Measurements from ENCODE around the gene LRRC4C.

The LRRC4C gene

GRCh38 chr11:40328890-40329614 is 1130.4 kb downstream of the LRRC4C start:
- DNase-seq, result no peak

GRCh38 chr11:40323241-40323640 is 1136.2 kb downstream of the LRRC4C start:
- DNase-seq, result no peak

- no peak for DNase-seq
Observed at GRCh38 chr11:40321537-40321936, 1137.9 kb downstream of the LRRC4C start.

- no peak for DNase-seq
Observed at GRCh38 chr11:40316171-40316570, 1143.3 kb downstream of the LRRC4C start.

GRCh38 chr11:40315122-40315521 is 1144.3 kb downstream of the LRRC4C start:
- DNase-seq, result no peak

- DNase-seq, result no peak
Observed at GRCh38 chr11:40314327-40314726, 1145.1 kb downstream of the LRRC4C start.

- DNase-seq, result no peak
Observed at GRCh38 chr11:40306938-40307548, 1152.4 kb downstream of the LRRC4C start.

GRCh38 chr11:40302669-40303068 is 1156.8 kb downstream of the LRRC4C start:
- DNase-seq, result no peak

GRCh38 chr11:40295466-40295865 is 1164.0 kb downstream of the LRRC4C start:
- no peak for DNase-seq

GRCh38 chr11:40294741-40295140 is 1164.7 kb downstream of the LRRC4C start:
- DNase-seq, result no peak

GRCh38 chr11:40294349-40294735 is 1165.1 kb downstream of the LRRC4C start:
- no peak for DNase-seq

- DNase-seq, result no peak
Observed at GRCh38 chr11:40293655-40294348, 1165.7 kb downstream of the LRRC4C start.

- DNase-seq, result no peak
Observed at GRCh38 chr11:40292721-40293508, 1166.5 kb downstream of the LRRC4C start.

GRCh38 chr11:40291741-40292140 is 1167.7 kb downstream of the LRRC4C start:
- DNase-seq, result no peak

GRCh38 chr11:40291329-40291728 is 1168.1 kb downstream of the LRRC4C start:
- no peak for DNase-seq

GRCh38 chr11:40290171-40290631 is 1169.3 kb downstream of the LRRC4C start:
- DNase-seq, result no peak

GRCh38 chr11:40289370-40289769 is 1170.1 kb downstream of the LRRC4C start:
- DNase-seq, result no peak

GRCh38 chr11:40287916-40288803 is 1171.3 kb downstream of the LRRC4C start:
- DNase-seq, result no peak

- no peak for DNase-seq
Observed at GRCh38 chr11:40286137-40286536, 1173.3 kb downstream of the LRRC4C start.

GRCh38 chr11:40285558-40285957 is 1173.9 kb downstream of the LRRC4C start:
- DNase-seq, result no peak

GRCh38 chr11:40281052-40281580 is 1178.3 kb downstream of the LRRC4C start:
- DNase-seq, result no peak
